GM23338 (cell line): ENCODE measurements around the gene GIGYF2. TPM values are rescaled to one million over a fixed set of nuclear protein-coding genes. Genes with fewer than 3 reads are reported as not detected.

Source experiments
- ATAC-seq: fragments of 200-7000 bp; cut with Tn5 transposase; 3 replicates; pipeline ENCODE4 v1.9.1; 2020
- DNase-seq: peaks from one replicate; pipeline ENCODE4 v3.0.0-alpha.2; 2015; ENCODE audit warnings: low spot score
- H2AFZ ChIP-seq: fragments of 200-600 bp; sonication (generic); 2 replicates; pipeline ENCODE4 v1.8.0; 2016; ENCODE audit warnings: antibody characterized with exemption, mild to moderate bottlenecking, moderate library complexity
- H3F3A ChIP-seq: fragments of 200-600 bp; sonication (generic); replicated peaks from 2 replicates; pipeline ENCODE4 v1.8.0; 2017; ENCODE audit warnings: antibody characterized with exemption, mixed run types, low read depth
- H3K27ac ChIP-seq: fragments of 200-600 bp; sonication (generic); 2 replicates; pipeline ENCODE4 v1.6.1; 2016; ENCODE audit warnings: low read depth
- H3K27me3 ChIP-seq: fragments of 200-600 bp; sonication (generic); 2 replicates; pipeline ENCODE4 v1.8.0; 2016; ENCODE audit warnings: mild to moderate bottlenecking, mixed run types, moderate library complexity; ENCODE audit not compliant: insufficient read depth
- H3K36me3 ChIP-seq: fragments of 200-600 bp; sonication (generic); 2 replicates; pipeline ENCODE4 v1.8.0; 2016; ENCODE audit warnings: mild to moderate bottlenecking; ENCODE audit not compliant: insufficient read depth
- H3K4me1 ChIP-seq: fragments of 200-600 bp; sonication (generic); 2 replicates; pipeline ENCODE4 v1.8.0; 2016; ENCODE audit warnings: mild to moderate bottlenecking, moderate library complexity; ENCODE audit not compliant: insufficient read depth
- H3K4me2 ChIP-seq: fragments of 200-600 bp; sonication (generic); 2 replicates; pipeline ENCODE4 v1.7.1; 2017; ENCODE audit warnings: mixed run types
- H3K4me3 ChIP-seq: fragments of 200-600 bp; sonication (generic); 2 replicates; pipeline ENCODE4 v1.6.1; 2016; ENCODE audit warnings: mixed run types
- H3K79me2 ChIP-seq: fragments of 200-600 bp; sonication (generic); replicated peaks from 2 replicates; pipeline ENCODE4 v1.8.0; 2017; ENCODE audit warnings: mild to moderate bottlenecking; ENCODE audit not compliant: insufficient read depth
- H3K9me2 ChIP-seq: fragments of 200-600 bp; sonication (generic); 2 replicates; pipeline ENCODE4 v1.8.0; 2017; ENCODE audit not compliant: insufficient read depth
- H4K20me1 ChIP-seq: fragments of 200-600 bp; sonication (generic); replicated peaks from 2 replicates; pipeline ENCODE4 v1.8.0; 2017; ENCODE audit warnings: mild to moderate bottlenecking; ENCODE audit not compliant: insufficient read depth
- H3K27ac Mint-ChIP-seq: 2 replicates; pipeline ENCODE4 v1.8.0; 2020; ENCODE audit warnings: inconsistent platforms, mild to moderate bottlenecking, moderate library complexity, mixed read lengths
- H3K27me3 Mint-ChIP-seq: 3 replicates; pipeline ENCODE4 v1.8.0; 2022; ENCODE audit warnings: low read depth, mild to moderate bottlenecking, moderate library complexity, mixed read lengths, inconsistent platforms; ENCODE audit not compliant: insufficient read depth, poor library complexity
- H3K36me3 Mint-ChIP-seq: 3 replicates; pipeline ENCODE4 v1.8.0; 2021; ENCODE audit warnings: low read depth, mild to moderate bottlenecking, inconsistent platforms, moderate library complexity, mixed read lengths
- H3K4me1 Mint-ChIP-seq: 3 replicates; pipeline ENCODE4 v1.8.0; 2020; ENCODE audit warnings: mild to moderate bottlenecking, inconsistent platforms, mixed read lengths
- H3K4me3 Mint-ChIP-seq: 3 replicates; pipeline ENCODE4 v1.8.0; 2021; ENCODE audit warnings: moderate library complexity, mild to moderate bottlenecking, inconsistent platforms, mixed read lengths
- H3K9me3 Mint-ChIP-seq: 3 replicates; pipeline ENCODE4 v1.8.0; 2020; ENCODE audit warnings: moderate library complexity, mild to moderate bottlenecking, inconsistent platforms, mixed read lengths
- CREB1 ChIP-seq: fragments of 250-450 bp; sonication (Bioruptor Pico); IDR thresholded peaks from 2 replicates; pipeline ENCODE4 v1.5.0; 2020; ENCODE audit warnings: low read depth, mild to moderate bottlenecking, moderate library complexity
- ETS1 ChIP-seq: IDR thresholded peaks from 2 replicates; pipeline ENCODE4 v1.6.1; 2016; ENCODE audit warnings: antibody characterized with exemption
- EZH2 ChIP-seq: fragments of 200-600 bp; sonication (generic); IDR thresholded peaks from one replicate; pipeline ENCODE4 v1.8.0; 2017; ENCODE audit warnings: antibody characterized with exemption, mild to moderate bottlenecking, low read depth; ENCODE audit not compliant: unreplicated experiment
- EZH2phosphoT487 ChIP-seq: fragments of 200-600 bp; sonication (generic); IDR thresholded peaks from one replicate; pipeline ENCODE4 v1.8.1; 2018; ENCODE audit warnings: antibody characterized with exemption; ENCODE audit not compliant: unreplicated experiment
- JUNB ChIP-seq: IDR thresholded peaks from one replicate; pipeline ENCODE4 v1.6.1; 2016; ENCODE audit warnings: antibody characterized with exemption; ENCODE audit not compliant: unreplicated experiment
- NANOG ChIP-seq: IDR thresholded peaks from 2 replicates; pipeline ENCODE4 v1.6.1; 2016; ENCODE audit warnings: antibody characterized with exemption, borderline replicate concordance
- POLR2AphosphoS5 ChIP-seq: IDR thresholded peaks from 2 replicates; pipeline ENCODE4 v1.6.1; 2016; ENCODE audit warnings: antibody characterized with exemption, low read depth
- STAT1 ChIP-seq: IDR thresholded peaks from one replicate; pipeline ENCODE4 v1.6.1; 2016; ENCODE audit warnings: antibody characterized with exemption; ENCODE audit not compliant: unreplicated experiment
- ZNF331 ChIP-seq: fragments of 250-450 bp; sonication (Bioruptor Pico); IDR thresholded peaks from 2 replicates; pipeline ENCODE4 v1.5.0; 2020; ENCODE audit warnings: low read depth, mild to moderate bottlenecking, moderate library complexity
- polyA plus RNA-seq: library from polyadenylated mRNA; unstranded; fragments of >200 nt; fragmentation: Nextera tagmentation; extraction: Ambion mirVana; gene quantifications from 2 replicates; pipeline ENCODE4 v1.2.1, GENCODE V29; 2016
- total RNA-seq: library from RNA; depleted of rRNA; stranded (reverse); fragments of >200 nt; shearing (Covaris generic); gene quantifications from 2 replicates; pipeline ENCODE4 v1.2.3, GENCODE V29; 2014
- TF ChIP-seq, protein P1 (sequence below): IDR thresholded peaks from one replicate; pipeline ENCODE4 v1.6.1; 2018; ENCODE audit warnings: antibody characterized with exemption; ENCODE audit not compliant: unreplicated experiment
- TF ChIP-seq, protein P2 (sequence below), 2 experiments: fragments of 200-600 bp in 1 of 2; sonication (generic) in 1 of 2; conservative IDR thresholded peaks; 2 replicates each; pipeline versions ENCODE4 v1.5.1 to v1.6.1; 2016 to 2017; ENCODE audit warnings: antibody characterized with exemption in 2 of 2, low read depth in 2 of 2, mild to moderate bottlenecking in 2 of 2, moderate library complexity in 1 of 2

The GIGYF2 gene
- total and polyA plus RNA-seq, 2 experiments from 2014 or later: 48.9 to 104 TPM

- Histone ChIP-seq H4K20me1 (peaks cover 14% of the 10 kb centered on the region), H3K4me3 (no peak overlapping the region), H3F3A (no peaks in the 10 kb centered on the region), H3K27ac (no peak overlapping the region), H3K4me2 (no peak overlapping the region), H2AFZ (no peak overlapping the region), H3K4me1 (0 out of 2 replicates have a peak, but pooled peaks cover 3% of the 10 kb centered on the region), H3K27me3 (no peaks in the 10 kb centered on the region), H3K79me2 (peaks cover 4% of the 10 kb centered on the region; the same call in 1 of the 2 replicates), H3K36me3 (peaks cover 37% of the 10 kb centered on the region), H3K9me2 (no peaks in the 10 kb centered on the region)
- Mint-ChIP-seq H3K27me3 (peaks cover 3% of the 10 kb centered on the region), H3K4me3 (no peak overlapping the region), H3K4me1 (peaks cover 12% of the 10 kb centered on the region; the same call in 2 of the 3 replicates), H3K36me3 (peaks cover 24% of the 10 kb centered on the region), H3K27ac (no peak overlapping the region), H3K9me3 (no peaks in the 10 kb centered on the region)
- no peak for DNase-seq
- no peak for TF ChIP-seq NANOG
- TF ChIP-seq STAT1: no peak
- TF ChIP-seq, protein P1, sequence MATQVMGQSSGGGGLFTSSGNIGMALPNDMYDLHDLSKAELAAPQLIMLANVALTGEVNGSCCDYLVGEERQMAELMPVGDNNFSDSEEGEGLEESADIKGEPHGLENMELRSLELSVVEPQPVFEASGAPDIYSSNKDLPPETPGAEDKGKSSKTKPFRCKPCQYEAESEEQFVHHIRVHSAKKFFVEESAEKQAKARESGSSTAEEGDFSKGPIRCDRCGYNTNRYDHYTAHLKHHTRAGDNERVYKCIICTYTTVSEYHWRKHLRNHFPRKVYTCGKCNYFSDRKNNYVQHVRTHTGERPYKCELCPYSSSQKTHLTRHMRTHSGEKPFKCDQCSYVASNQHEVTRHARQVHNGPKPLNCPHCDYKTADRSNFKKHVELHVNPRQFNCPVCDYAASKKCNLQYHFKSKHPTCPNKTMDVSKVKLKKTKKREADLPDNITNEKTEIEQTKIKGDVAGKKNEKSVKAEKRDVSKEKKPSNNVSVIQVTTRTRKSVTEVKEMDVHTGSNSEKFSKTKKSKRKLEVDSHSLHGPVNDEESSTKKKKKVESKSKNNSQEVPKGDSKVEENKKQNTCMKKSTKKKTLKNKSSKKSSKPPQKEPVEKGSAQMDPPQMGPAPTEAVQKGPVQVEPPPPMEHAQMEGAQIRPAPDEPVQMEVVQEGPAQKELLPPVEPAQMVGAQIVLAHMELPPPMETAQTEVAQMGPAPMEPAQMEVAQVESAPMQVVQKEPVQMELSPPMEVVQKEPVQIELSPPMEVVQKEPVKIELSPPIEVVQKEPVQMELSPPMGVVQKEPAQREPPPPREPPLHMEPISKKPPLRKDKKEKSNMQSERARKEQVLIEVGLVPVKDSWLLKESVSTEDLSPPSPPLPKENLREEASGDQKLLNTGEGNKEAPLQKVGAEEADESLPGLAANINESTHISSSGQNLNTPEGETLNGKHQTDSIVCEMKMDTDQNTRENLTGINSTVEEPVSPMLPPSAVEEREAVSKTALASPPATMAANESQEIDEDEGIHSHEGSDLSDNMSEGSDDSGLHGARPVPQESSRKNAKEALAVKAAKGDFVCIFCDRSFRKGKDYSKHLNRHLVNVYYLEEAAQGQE: no peak
- no peak for TF ChIP-seq CREB1 (CRISPR knock-in tag)
- TF ChIP-seq EZH2: no peak
- no peak for TF ChIP-seq ETS1
- no peak for TF ChIP-seq JUNB
- TF ChIP-seq EZH2phosphoT487: no peak
- TF ChIP-seq POLR2AphosphoS5: no peak
- no peak for TF ChIP-seq ZNF331 (CRISPR knock-in tag)
- TF ChIP-seq, protein P2, sequence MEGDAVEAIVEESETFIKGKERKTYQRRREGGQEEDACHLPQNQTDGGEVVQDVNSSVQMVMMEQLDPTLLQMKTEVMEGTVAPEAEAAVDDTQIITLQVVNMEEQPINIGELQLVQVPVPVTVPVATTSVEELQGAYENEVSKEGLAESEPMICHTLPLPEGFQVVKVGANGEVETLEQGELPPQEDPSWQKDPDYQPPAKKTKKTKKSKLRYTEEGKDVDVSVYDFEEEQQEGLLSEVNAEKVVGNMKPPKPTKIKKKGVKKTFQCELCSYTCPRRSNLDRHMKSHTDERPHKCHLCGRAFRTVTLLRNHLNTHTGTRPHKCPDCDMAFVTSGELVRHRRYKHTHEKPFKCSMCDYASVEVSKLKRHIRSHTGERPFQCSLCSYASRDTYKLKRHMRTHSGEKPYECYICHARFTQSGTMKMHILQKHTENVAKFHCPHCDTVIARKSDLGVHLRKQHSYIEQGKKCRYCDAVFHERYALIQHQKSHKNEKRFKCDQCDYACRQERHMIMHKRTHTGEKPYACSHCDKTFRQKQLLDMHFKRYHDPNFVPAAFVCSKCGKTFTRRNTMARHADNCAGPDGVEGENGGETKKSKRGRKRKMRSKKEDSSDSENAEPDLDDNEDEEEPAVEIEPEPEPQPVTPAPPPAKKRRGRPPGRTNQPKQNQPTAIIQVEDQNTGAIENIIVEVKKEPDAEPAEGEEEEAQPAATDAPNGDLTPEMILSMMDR (conservative IDR thresholded peaks at IDR 0.05; ENCODE audit: low read depth in 2 of 2): no peak
- no peak for ATAC-seq
Measured at GRCh38 chr2:232833830-232834229, 136.7 kb downstream of the GIGYF2 start.
